Glutamatergic neuron (in vitro differentiated cells): Measurements from ENCODE around the gene IL34. TPM values are rescaled to one million over a fixed set of nuclear protein-coding genes. Genes with fewer than 3 reads are reported as not detected.

Experiments
- DNase-seq: peaks from one replicate; pipeline ENCODE4 v3.0.0; 2022
- H3K27ac Mint-ChIP-seq: one replicate; pipeline ENCODE4 v1.8.0; 2020; ENCODE audit warnings: mild to moderate bottlenecking, mixed read lengths, inconsistent platforms; ENCODE audit not compliant: unreplicated experiment
- H3K27me3 Mint-ChIP-seq: one replicate; pipeline ENCODE4 v1.8.0; 2020; ENCODE audit warnings: mild to moderate bottlenecking, moderate library complexity, mixed read lengths, inconsistent platforms; ENCODE audit not compliant: unreplicated experiment
- H3K36me3 Mint-ChIP-seq: one replicate; pipeline ENCODE4 v1.8.0; 2020; ENCODE audit warnings: mild to moderate bottlenecking, mixed read lengths, inconsistent platforms; ENCODE audit not compliant: unreplicated experiment
- H3K4me1 Mint-ChIP-seq: one replicate; pipeline ENCODE4 v1.8.0; 2020; ENCODE audit warnings: mild to moderate bottlenecking, low read depth, mixed read lengths, inconsistent platforms; ENCODE audit not compliant: unreplicated experiment
- H3K4me3 Mint-ChIP-seq: one replicate; pipeline ENCODE4 v1.8.0; 2020; ENCODE audit warnings: mild to moderate bottlenecking, mixed read lengths, inconsistent platforms; ENCODE audit not compliant: unreplicated experiment
- H3K9me3 Mint-ChIP-seq: one replicate; pipeline ENCODE4 v1.8.0; 2020; ENCODE audit warnings: mild to moderate bottlenecking, moderate library complexity, mixed read lengths, inconsistent platforms; ENCODE audit not compliant: unreplicated experiment
- CTCF ChIP-seq: fragments of 200-600 bp; sonication (generic); IDR thresholded peaks from one replicate; pipeline ENCODE4 v1.5.0; 2021; ENCODE audit not compliant: partially characterized antibody, unreplicated experiment
- total RNA-seq: library from RNA; stranded (reverse); fragmentation: NEBNext Ultra II Directional; extraction: Animal tissue kit (Norgen Biotek cat#: 25700); gene quantifications from one replicate; pipeline ENCODE4 v1.2.1, GENCODE V29; 2021; ENCODE audit not compliant: unreplicated experiment

IL34 gene
- total RNA-seq, 1 donor from 2014 or later = 0.42 TPM

GRCh38 chr16:70689035-70689969 lies 42.9 kb downstream of the IL34 start:
- Mint-ChIP-seq H3K27ac (no peak overlapping the region), H3K4me3 (no peak overlapping the region), H3K36me3 (no peaks in the 10 kb centered on the region), H3K4me1 (peaks cover 21% of the 10 kb centered on the region), H3K9me3 (peaks cover 3% of the 10 kb centered on the region), H3K27me3 (peaks cover 9% of the 10 kb centered on the region)
- TF ChIP-seq CTCF = no peak
- peak; percentile 10 for DNase-seq

GRCh38 chr16:70689970-70690891 lies 43.9 kb downstream of the IL34 start:
- no peak overlapping the region for H3K27ac Mint-ChIP-seq
- peaks cover 21% of the 10 kb centered on the region for H3K4me1 Mint-ChIP-seq
- no peak for TF ChIP-seq CTCF
- peak; percentile 12 for DNase-seq
- no peak overlapping the region for H3K4me3 Mint-ChIP-seq
- peaks cover 9% of the 10 kb centered on the region for H3K27me3 Mint-ChIP-seq
- peaks cover 3% of the 10 kb centered on the region for H3K9me3 Mint-ChIP-seq
- H3K36me3 Mint-ChIP-seq = no peaks in the 10 kb centered on the region

GRCh38 chr16:70691223-70692129 lies 45.1 kb downstream of the IL34 start:
- Mint-ChIP-seq H3K9me3 (peaks cover 3% of the 10 kb centered on the region), H3K27ac (no peak overlapping the region), H3K36me3 (no peaks in the 10 kb centered on the region), H3K4me3 (no peak overlapping the region), H3K27me3 (peaks cover 7% of the 10 kb centered on the region), H3K4me1 (peaks cover 19% of the 10 kb centered on the region)
- no peak for TF ChIP-seq CTCF
- DNase-seq = peak; percentile 24

- peaks cover 16% of the 10 kb centered on the region for H3K4me1 Mint-ChIP-seq
- no peak for TF ChIP-seq CTCF
- peaks cover 2% of the 10 kb centered on the region for H3K9me3 Mint-ChIP-seq
- H3K27me3 Mint-ChIP-seq = peaks cover 1% of the 10 kb centered on the region
- no peak overlapping the region for H3K4me3 Mint-ChIP-seq
- no peak overlapping the region for H3K27ac Mint-ChIP-seq
- H3K36me3 Mint-ChIP-seq = no peaks in the 10 kb centered on the region
- no peak for DNase-seq
Observed at GRCh38 chr16:70692130-70692872, 45.9 kb downstream of the IL34 start.
